GM12874 (cell line): ENCODE measurements around the gene LAMA2.

Experiments used
- CTCF ChIP-seq: IDR thresholded peaks from 2 replicates; pipeline ENCODE4 v1.5.1; 2011; ENCODE audit warnings: low read depth, mild to moderate bottlenecking, control low read depth, low read length, moderate library complexity; ENCODE audit not compliant: insufficient read depth

The LAMA2 gene

GRCh38 chr6:129544892-129545612, 662.1 kb downstream of the LAMA2 start:
- no peak for TF ChIP-seq CTCF

DNA sequence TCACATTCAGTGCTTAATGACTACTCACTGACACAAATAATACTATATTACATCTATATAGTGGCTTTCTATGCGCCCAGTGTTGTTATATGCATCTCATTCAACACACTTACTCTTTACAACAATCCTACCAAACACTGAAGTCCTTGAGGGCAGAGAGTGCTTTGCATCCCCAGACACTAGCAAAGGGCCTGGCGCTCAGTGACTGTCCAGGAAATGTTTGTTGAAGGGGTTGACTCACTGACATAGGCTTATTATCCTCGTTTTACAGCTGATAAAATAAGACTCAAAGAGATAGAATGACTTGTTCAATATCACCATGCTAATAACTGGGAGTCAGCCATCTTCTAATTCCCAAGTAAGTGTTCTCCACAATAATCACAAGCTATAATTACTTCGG, 663.8 kb downstream of the LAMA2 start:
- TF ChIP-seq CTCF, result no peak

GRCh38 chr6:129551486-129551885, 668.5 kb downstream of the LAMA2 start:
- no peak for TF ChIP-seq CTCF

GRCh38 chr6:129552413-129552812, 669.5 kb downstream of the LAMA2 start:
- TF ChIP-seq CTCF, result no peak

DNA sequence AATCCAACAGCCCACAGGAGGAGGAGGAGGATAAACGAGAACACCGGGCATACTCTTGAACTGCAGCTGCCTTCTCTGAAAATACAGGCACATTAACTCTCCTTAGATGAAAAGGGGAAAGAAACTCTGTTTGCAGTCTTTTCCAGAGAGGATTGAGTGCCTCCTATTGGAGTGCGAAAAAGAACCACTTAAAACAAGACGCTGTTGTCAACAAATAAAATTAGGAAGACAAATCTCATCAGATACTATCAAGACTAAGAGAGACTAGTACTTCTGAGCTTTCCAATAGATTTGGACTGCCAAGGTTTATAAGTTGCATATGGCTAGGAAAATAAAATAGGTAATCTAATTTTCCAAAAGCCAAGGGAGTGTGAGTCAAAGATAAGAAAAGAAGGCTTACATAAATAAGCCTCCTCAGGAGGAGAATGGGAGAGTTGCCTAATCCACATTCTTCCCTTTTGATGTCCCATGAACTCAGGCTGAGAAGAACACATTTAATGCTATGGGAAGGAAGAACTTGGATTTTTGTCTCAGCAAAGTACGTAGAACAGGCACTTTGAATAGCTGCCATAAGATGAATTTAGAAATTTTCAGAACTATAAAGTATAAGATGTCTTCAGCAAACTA, 672.4 kb downstream of the LAMA2 start:
- no peak for TF ChIP-seq CTCF

DNA sequence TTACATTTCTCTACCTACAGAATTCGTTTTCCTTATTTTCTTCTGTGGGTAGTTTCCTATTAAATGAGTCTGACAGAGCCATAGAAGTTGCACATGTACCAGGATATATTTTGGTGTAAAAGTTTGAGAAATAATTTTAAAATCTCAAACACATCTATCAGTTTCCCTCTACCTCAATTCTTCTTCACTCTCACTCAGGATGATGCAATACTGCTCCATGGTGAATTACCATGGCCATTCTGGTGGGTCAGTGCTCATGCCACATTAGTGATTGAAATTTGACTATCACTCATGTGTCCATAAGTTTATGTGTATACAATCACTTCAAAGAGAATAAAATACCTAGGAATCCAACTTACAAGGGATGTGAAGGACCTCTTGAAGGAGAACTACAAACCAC, 675.3 kb downstream of the LAMA2 start:
- TF ChIP-seq CTCF, result no peak

GRCh38 chr6:129565366-129565765, 682.4 kb downstream of the LAMA2 start:
- no peak for TF ChIP-seq CTCF
